HG03575 (cell line): ENCODE results near the gene FAM50A.
"Not testable (repeated sequence)": the region's sequence is repeated elsewhere in the genome, so short reads cannot be mapped to it uniquely, and the experiment has no call there.

Experiments used
- ATAC-seq: cut with Tn5 transposase; IDR thresholded peaks from one replicate; pipeline ENCODE4 v1.9.1; 2021; ENCODE audit not compliant: unreplicated experiment, insufficient number of reproducible peaks, low FRiP score; ENCODE audit errors: extremely low read depth

The FAM50A gene, protein sequence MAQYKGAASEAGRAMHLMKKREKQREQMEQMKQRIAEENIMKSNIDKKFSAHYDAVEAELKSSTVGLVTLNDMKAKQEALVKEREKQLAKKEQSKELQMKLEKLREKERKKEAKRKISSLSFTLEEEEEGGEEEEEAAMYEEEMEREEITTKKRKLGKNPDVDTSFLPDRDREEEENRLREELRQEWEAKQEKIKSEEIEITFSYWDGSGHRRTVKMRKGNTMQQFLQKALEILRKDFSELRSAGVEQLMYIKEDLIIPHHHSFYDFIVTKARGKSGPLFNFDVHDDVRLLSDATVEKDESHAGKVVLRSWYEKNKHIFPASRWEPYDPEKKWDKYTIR

DNA sequence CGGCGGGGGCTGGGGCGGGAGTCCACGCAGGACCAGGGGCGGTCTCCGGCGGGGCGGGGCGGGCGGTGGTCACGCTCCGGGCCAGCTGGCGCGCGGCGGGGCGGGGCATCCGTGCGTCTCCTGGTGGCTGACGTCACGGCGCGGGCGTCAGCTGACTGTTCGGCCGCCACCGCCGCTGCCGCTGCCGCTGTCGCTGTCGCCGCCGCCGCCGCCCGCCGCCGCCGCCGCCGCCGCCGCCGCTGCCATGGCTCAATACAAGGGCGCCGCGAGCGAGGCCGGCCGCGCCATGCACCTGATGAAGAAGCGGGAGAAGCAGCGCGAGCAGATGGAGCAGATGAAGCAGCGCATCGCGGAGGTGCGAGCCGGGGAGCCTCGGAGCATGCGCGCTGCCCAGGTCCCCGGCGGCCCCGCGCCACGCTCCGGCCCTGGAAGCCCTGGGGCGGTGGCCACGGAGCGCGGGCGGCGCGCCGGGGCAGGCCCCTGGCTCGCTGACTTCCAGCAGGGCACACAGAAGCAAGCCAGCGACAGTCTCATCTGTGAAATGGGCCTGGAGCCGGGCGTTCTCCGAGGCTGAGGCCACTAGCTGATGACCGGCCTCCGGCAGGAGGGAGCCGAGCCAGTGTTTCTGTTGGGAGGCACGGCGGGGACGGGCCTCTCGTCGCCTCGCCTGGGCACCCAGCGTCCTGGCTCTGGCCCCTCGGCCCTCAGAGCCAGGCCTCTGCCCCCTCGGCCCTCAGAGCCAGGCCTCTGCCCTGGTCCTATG is at the start of gene FAM50A:
TSS of gene FAM50A (plus strand) at position 150 of the 763 bp plus-strand sequence. CDS start at position 245, 95 bp downstream.
- no peak for ATAC-seq

DNA sequence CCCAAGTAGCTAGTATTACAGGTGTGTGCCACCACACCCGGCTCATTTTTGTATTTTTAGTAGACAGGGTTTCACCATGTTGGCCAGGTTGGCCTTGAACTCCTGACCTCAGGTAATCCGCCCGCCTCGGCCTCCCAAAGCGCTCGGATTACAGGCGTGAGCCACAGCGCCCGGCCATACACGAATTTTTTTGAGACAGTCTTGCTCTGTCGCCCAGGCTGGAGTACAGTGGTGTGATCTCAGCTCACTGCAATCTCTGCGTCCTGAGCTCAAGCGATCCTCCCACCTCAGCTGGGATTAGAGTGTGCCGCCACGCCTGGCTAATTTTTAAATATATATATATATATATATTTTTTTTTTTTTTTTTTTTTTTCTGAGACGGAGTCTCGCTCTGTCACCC is 47.6 kb upstream of the FAM50A start:
- ATAC-seq, result not testable (repeated sequence)

DNA sequence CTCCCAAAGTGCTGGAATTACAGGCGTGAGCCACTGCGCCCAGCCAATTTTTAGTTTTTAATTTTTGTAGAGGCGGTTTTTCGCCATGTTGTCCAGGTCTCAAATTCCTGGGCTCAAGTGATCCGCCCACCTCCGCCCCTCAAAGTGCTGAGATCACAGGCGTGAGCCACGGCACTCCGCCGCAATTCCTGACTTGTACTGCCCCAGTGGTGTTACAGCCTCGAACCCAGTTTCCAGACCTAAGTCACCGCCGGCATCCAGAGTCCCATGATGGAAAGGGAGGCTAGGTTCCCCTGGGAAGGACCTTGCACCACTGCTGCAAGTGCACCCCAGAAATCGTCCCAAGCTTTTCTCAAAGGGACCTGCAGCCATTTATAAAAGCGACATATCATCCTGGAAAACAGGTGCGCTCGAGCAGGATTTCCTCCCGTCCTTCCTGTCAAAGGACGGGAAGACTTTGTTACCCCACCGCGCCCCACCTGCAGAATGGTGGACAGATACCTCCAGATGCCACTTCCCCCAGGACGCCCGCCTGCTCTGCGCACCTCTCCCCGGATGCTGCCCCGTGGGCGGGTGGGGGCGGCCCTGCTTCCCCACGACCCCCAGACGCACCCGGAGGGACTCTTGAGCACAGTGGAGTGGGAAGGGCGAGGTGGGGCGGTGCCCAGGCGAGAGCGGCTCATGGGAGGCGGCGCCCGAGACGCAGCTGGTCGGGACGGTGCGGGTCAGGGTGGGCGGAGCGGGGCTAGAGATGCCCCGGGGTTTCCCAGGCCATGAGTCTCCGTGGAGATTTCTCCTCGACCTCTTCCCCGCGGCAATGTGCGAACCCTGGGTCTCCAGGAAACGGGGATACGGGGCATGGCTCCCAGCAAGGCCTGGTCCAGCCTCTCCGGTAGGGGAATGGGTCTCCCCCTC is 46.7 kb upstream of the FAM50A start:
- no peak for ATAC-seq

DNA sequence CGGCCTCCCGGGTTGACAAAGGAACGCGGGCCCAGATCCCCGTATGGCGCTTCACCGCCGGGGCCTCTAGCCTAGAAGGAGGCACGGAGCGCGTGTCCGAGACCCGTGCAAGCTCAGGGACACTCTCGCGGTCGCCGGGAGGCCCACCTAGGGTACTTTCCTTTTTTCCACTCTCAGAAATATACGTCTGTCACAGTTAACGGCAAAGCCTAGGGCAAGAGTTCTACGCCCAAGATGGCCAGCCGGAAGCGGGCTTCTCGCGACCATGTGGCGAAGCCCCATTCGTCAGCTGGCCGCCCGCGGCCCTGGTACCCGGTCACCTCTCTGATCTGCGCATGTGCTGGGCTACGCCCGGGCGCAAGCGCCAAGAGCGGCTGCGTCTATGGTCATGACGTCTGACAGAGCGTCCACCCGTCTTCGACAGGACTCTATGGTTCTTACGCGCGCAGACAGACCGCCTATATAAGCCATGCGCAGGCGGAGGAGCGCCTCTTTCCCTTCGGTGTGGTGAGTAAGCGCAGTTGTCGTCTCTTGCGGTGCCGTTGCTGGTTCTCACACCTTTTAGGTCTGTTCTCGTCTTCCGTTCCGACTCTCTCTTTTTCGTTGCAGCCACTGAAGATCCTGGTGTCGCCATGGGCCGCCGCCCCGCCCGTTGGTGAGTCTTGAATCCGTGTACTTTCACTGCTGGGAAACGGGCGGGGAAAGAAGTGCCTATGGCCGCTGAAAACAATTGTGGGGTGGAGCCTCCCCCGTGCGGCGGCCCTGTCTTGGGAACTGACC is 45.9 kb upstream of the FAM50A start, which contains the start of gene RPL10:
TSS of gene RPL10 (plus strand) at position 490 of the 780 bp plus-strand sequence. CDS start at position 633, 143 bp downstream.
- ATAC-seq, result no peak

DNA sequence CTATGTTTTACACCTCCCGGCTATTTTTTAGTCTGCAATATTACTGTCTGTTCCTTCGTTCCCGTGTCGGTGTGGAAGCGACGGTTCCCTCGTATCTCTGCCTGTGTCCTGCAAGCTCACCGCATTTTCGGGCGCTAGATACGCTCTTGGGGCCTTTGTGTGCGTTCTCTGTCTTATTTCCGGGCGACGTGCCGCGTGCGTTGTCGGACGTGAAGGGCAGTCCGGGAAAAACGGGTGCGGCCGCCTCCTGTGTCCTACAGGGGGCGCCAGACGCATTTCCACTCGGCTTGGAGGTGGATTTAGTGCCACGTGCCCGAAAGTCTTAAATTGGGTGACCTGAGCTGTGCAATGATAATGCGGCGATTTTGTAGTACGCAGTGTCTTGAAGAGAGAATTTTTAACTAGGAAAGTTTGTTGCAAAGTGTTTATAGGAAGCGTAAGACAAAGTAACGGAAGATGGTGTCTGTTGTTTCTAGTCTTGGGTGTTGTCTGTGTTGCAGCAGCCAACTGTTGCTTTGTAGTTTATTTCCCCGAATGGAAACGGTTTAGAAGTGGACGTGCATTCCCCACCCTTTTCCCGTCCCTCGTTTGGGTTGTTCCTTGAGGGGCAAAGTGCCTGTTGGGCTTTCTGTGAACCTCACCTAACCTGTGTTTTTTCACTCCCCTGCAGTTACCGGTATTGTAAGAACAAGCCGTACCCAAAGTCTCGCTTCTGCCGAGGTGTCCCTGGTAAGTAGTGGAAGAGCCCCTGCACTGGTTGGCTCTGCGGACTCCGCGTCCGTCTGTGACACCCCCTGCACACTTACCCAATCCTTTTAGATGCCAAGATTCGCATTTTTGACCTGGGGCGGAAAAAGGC is 45.0 kb upstream of the FAM50A start:
- ATAC-seq, result no peak

DNA sequence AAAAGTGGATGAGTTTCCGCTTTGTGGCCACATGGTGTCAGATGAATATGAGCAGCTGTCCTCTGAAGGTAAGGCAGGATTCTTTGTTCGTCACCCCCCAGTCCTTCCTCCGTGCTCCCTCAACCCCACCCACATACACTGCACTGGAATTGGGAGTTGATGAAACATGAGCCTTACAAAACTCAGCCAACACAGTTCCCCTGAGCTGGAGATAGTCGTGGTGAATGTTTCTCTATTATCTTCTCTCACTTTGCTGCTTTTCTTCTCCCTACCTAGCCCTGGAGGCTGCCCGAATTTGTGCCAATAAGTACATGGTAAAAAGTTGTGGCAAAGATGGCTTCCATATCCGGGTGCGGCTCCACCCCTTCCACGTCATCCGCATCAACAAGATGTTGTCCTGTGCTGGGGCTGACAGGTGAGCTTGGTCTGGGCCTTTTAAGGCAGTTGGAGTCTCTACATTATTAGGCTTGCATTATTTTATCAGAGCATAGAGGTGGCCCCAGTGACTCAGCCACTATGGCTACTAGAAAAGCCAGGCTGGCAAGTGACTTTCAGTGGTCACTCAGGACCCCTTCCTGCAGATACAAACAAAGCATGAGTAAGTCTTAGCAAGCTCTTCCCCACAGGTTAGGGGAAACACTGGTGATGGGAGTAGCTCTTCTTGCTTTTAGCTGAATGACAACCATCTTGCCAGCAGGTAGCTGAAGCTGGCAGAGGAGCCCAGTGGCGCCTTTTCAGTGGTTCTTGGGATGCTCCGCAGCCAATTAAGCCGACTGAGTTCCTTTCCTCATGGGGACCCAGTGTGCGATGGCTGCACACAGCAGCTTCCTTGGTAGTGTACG is 44.2 kb upstream of the FAM50A start:
- no peak for ATAC-seq

DNA sequence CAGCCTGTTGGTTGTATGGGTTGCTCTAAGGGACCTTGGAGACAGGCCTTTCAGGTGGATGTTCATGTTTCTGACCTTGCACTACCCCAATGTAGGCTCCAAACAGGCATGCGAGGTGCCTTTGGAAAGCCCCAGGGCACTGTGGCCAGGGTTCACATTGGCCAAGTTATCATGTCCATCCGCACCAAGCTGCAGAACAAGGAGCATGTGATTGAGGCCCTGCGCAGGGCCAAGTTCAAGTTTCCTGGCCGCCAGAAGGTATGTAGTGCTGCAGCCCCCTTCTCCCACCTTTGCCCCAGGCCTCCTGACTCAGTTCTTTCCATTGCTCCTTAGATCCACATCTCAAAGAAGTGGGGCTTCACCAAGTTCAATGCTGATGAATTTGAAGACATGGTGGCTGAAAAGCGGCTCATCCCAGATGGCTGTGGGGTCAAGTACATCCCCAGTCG is 43.5 kb upstream of the FAM50A start:
- ATAC-seq, result not testable (repeated sequence)

DNA sequence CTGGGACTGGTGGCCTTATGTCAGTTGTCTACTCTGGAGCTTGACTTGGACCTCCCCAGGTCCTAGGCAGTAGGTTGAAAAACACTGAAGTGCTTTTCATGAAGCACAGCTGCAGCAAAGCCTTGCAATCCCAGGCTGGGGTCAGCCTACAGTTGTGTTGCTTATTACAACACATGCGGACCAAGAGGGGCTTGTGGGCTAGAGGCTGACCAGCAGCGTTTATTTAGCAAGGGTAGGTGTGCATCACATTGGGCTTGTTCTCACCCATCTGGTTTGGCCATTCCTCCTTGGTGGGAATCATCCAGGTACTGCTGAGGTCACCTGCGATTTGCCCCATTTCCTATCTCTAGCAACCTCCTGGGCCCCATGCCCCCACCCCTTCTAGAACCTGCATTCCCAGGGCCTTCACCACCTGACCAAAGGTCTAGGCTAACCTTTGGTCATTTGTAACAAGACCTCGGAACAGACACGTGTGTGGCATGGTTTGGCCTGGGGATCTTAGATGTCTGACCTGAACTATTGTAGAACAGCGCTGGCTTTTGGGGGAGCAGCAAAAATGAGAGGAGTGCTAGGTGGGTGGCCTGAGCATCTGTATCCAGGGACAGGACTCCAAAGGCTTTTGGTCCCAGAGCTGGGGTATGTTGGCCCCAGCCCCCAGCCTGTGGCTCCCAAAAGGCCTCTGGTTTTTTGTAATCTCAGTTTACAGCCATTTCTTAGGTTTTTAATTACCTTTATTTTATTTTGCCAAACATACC is 42.7 kb upstream of the FAM50A start:
- ATAC-seq, result no peak

DNA sequence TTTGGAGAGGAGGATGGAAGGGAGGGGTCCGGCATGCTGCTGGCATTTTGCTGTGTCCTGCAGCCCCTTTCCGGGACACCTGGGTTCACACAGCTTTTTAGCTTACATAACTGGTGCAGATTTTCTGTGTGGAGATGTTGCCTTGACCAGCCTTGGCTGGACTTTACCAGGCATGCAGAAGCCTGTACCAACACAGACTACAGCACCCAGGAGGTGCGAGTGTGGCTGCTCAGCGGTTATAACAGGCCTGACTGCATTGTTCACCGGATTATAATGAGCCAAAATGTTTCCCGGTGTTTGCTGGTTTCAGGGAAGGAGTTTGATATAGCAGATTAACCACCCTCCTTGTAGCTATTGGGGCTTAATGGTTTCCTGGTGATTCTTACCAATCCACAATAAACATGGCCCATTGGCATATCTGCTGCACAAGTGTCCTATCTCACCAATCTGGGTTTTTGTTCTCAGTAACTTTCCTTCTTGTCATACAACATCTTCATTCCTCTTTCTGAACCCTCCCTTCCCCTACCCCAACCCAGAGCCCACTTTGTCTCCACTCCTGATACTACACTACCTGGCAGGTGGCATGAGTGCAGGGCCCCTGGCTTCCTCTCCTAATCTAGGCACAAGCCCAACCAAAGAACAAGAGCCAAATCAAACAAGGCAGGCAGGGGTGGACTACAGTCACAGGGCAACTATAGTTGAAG is 41.9 kb upstream of the FAM50A start:
- no peak for ATAC-seq

DNA sequence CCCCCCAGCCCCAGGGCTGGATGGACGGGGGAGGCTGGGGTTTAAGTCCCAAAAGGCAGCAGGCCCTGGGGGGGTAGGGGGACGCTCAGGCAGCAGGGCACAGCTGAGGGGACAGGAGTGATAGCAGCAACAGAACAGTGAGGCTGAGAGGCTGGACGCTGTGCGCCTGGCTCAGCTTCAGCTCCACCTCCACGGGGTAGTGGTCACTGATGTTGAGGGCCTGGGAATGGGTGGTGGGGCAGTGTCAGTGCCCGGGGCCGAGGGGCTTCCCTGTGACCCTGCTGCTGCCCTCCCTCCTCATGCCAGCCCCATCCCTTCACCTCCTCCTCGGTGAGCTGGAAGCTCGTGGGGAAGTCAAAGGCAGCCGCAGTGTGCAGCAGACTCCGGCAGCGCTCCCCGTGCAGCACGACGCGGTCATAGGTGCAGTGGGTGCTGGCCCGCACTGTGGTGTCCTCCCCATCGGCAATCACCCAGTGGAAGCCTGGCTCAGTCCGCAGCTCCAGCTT is 41.3 kb upstream of the FAM50A start:
- no peak for ATAC-seq

DNA sequence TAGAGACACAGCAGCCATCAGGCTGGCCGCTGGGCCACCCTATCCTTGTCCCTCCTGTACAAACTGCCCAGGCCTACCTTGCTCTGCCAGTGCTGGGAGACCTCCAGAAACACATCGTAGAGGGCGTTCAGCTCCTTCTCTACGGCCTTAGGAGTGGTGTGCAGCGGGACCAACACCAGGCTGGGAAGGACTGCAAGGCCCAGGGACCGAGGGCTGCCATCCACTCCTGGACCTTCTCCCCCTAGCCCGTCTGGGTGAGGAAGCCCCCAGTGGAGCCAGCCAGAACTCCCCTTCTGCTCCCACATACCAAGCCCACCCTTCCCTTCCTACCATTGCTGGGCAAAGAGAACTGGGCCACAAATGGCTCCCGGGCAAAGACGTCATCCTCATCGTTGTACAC is 40.7 kb upstream of the FAM50A start:
- no peak for ATAC-seq

DNA sequence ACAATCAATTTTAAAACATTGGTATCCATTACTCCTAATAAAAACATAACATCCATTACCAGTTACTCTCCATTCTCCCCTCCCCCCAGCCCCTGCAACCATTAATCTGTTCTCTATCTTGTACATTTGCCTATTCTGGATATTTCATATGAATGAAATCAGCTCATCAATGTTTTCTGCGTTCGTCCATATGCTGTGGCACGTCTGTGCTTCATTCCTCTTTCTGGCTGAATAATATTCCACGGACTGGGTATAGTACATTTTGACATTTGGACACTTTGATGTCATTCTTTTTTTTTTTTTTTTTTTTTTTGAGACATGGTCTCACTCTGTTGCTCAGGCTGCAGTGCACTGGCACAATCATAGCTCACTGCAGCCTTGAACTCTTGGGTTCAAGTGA is 40.1 kb upstream of the FAM50A start:
- no peak for ATAC-seq

DNA sequence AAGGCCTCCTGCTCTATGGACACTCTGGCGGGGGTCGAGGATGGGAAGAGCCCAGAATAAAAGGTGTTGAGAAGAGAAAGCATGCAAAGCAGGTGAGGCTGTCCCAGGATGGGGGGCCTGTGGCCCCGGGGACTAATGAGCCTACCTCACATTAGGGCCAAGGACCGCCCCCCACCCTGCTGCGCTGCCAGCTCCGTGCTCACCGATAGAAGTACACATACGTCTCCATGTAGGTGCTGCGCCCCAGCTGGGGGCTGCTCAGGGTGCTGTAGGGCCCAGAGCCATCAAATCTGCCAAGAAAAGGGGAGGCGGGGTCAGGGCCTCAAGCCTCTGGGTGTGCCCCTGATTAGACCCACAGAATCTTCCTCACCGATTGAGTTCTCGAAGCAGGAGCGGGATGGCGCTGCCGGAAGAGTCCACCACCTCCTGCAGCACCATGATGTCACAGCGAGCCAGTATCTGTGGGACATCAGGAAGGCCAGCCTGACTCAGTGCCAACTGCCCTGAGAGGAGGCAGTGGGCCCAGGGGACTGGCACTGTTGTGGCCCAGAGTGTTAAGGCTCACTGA is 39.2 kb upstream of the FAM50A start:
- ATAC-seq, result no peak

DNA sequence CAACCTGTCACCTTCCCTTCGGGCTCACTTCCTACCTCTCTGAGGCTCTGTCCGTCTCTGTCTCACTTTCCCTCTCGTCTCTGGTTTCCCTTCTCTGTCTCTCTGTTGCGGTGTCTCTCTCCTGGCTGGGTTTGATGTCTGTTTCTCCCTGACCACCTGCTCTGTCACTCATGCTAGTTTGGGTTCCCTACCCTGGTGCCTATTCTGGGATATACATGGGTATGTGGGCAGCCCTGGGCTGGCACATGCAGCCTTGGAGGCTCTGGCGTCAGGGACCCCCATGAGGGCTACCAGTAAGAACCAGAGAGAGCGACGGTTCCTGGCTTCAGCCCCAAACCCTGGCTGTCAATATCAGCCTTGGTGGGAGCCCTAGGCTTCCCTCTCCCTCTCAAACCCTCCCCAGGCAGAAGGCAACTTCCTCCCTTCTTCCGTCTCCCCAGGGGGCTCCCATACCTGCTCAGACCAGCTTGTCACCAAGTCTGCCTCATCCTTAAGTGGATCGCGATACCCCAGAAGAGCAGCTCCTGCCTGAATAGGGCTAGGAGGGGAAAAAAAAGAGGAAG is 35.2 kb upstream of the FAM50A start:
- no peak for ATAC-seq
